HepG2 (cell line): ENCODE data around the gene TMEM8B. TPM values are rescaled to one million over a fixed set of nuclear protein-coding genes. Genes with fewer than 3 reads are reported as not detected.

Source experiments
- CHCHD3 ChIP-seq: sonication (generic); formaldehyde crosslinking; IDR thresholded peaks from 2 replicates; pipeline ENCODE4 v1.8.0; 2022; ENCODE audit warnings: mild to moderate bottlenecking, missing genetic modification reagents, moderate library complexity
- FOSL1 ChIP-seq: sonication (generic); formaldehyde crosslinking; IDR thresholded peaks from 2 replicates; pipeline ENCODE4 v1.9.0; 2021; ENCODE audit warnings: missing genetic modification reagents, borderline replicate concordance
- RBFOX2 ChIP-seq: fragments of 200-400 bp; formaldehyde crosslinking; IDR thresholded peaks from 2 replicates; pipeline ENCODE4 v1.6.1; 2017; ENCODE audit warnings: low read depth, mild to moderate bottlenecking, low read length
- ZNF703 ChIP-seq: sonication (generic); formaldehyde crosslinking; IDR thresholded peaks from 2 replicates; pipeline ENCODE4 v1.5.1; 2020; ENCODE audit warnings: missing genetic modification reagents, mild to moderate bottlenecking, moderate library complexity, borderline replicate concordance
- polyA plus RNA-seq, 8 experiments: library from polyadenylated mRNA; depleted of rRNA in 3 of 8; stranded (reverse) in 7 of 8; unstranded in 1 of 8; fragments of >200 nt; fragmentation: Illumina TruSeq in 4 of 8; extraction: Trizol in 4 of 8; gene quantifications; 2 replicates each; pipeline versions ENCODE4 v1.2.1 to v1.2.3, GENCODE V29; 2011 to 2016; ENCODE audit warnings: low read depth in 4 of 8, missing spikeins in 1 of 8, mixed read lengths in 1 of 8; ENCODE audit not compliant: insufficient read depth in 1 of 8
- total RNA-seq, 5 experiments: library from RNA; depleted of rRNA; stranded (reverse); fragments of >200 nt; fragmentation: Illumina TruSeq; extraction: Trizol; gene quantifications; 2 replicates each; pipeline ENCODE4 v1.2.3, GENCODE V29; 2016; ENCODE audit warnings: low read depth in 1 of 5
- TF ChIP-seq, protein P1 (sequence below): sonication (generic); formaldehyde crosslinking; IDR thresholded peaks from 2 replicates; pipeline ENCODE4 v1.8.0; 2022; ENCODE audit warnings: low read depth, missing genetic modification reagents
- TF ChIP-seq, protein P2 (sequence below): sonication (generic); formaldehyde crosslinking; IDR thresholded peaks from 2 replicates; pipeline ENCODE4 v1.5.1; 2020; ENCODE audit warnings: mild to moderate bottlenecking, missing genetic modification reagents, borderline replicate concordance
- TF ChIP-seq, protein P3 (sequence below): sonication (generic); formaldehyde crosslinking; IDR thresholded peaks from 2 replicates; pipeline ENCODE4 v1.4.0; 2020; ENCODE audit warnings: mild to moderate bottlenecking, missing genetic modification reagents
- TF ChIP-seq, protein P4 (sequence below): sonication (generic); formaldehyde crosslinking; conservative IDR thresholded peaks from 2 replicates; pipeline ENCODE4 v1.8.0; 2022; ENCODE audit warnings: mild to moderate bottlenecking, moderate library complexity, missing genetic modification reagents
- TF ChIP-seq, protein P5 (sequence below): sonication (generic); formaldehyde crosslinking; IDR thresholded peaks from 2 replicates; pipeline ENCODE4 v1.4.0; 2020; ENCODE audit warnings: mild to moderate bottlenecking, missing genetic modification reagents

Gene TMEM8B
- total and polyA plus RNA-seq, 2 of the 13 experiments (the other 11 are each of a cell fraction or from before 2014, with no cell fraction given) = 2.1 to 2.7 TPM

DNA sequence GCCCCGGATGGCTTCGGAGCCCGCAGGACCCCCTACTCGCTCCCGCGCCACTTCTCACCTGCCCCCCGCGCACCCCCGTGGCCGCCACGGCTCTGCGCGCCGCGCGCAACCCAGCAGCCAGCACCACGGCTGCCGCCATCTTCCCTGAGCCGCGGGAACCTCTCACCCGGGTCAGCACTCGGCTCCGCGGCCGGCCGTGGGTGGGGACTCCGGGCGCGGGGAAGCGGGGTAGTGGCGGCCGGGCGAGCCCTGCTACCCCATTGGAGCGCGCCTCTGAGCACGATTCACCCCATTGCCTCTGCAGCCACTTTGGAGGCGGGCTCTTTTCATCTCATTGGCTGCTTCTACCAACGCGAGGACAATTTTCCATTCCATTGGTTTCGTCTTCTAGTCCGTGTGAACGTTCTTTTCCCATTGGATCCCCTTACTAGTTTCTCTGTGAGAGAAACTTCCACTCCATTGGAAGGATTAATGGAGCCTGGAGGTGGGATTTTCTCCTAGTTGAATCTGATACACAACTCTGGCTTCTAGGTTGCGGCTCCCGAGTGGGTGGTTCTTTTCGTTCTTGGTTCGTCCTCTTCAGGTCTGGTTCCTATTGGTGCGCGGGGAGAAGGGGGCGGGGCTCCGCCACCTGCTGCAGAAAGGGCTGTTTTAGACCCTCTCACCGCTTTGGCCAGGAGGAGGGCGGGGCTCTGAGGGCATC lies 14.0 kb upstream of the TMEM8B start, which contains the start of gene HINT2 (continued):
- TF ChIP-seq, protein P1, sequence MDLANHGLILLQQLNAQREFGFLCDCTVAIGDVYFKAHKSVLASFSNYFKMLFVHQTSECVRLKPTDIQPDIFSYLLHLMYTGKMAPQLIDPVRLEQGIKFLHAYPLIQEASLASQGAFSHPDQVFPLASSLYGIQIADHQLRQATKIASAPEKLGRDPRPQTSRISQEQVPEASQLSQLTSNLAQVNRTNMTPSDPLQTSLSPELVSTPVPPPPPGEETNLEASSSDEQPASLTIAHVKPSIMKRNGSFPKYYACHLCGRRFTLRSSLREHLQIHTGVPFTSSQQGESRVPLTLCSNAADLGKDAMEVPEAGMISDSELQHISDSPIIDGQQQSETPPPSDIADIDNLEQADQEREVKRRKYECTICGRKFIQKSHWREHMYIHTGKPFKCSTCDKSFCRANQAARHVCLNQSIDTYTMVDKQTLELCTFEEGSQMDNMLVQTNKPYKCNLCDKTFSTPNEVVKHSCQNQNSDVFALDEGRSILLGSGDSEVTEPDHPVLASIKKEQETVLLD (CRISPR knock-in tag) = 0 out of 2 replicates have a peak, but pooled peaks have one; percentile 62
- TF ChIP-seq RBFOX2 = peak; percentile 100
- TF ChIP-seq, protein P2, sequence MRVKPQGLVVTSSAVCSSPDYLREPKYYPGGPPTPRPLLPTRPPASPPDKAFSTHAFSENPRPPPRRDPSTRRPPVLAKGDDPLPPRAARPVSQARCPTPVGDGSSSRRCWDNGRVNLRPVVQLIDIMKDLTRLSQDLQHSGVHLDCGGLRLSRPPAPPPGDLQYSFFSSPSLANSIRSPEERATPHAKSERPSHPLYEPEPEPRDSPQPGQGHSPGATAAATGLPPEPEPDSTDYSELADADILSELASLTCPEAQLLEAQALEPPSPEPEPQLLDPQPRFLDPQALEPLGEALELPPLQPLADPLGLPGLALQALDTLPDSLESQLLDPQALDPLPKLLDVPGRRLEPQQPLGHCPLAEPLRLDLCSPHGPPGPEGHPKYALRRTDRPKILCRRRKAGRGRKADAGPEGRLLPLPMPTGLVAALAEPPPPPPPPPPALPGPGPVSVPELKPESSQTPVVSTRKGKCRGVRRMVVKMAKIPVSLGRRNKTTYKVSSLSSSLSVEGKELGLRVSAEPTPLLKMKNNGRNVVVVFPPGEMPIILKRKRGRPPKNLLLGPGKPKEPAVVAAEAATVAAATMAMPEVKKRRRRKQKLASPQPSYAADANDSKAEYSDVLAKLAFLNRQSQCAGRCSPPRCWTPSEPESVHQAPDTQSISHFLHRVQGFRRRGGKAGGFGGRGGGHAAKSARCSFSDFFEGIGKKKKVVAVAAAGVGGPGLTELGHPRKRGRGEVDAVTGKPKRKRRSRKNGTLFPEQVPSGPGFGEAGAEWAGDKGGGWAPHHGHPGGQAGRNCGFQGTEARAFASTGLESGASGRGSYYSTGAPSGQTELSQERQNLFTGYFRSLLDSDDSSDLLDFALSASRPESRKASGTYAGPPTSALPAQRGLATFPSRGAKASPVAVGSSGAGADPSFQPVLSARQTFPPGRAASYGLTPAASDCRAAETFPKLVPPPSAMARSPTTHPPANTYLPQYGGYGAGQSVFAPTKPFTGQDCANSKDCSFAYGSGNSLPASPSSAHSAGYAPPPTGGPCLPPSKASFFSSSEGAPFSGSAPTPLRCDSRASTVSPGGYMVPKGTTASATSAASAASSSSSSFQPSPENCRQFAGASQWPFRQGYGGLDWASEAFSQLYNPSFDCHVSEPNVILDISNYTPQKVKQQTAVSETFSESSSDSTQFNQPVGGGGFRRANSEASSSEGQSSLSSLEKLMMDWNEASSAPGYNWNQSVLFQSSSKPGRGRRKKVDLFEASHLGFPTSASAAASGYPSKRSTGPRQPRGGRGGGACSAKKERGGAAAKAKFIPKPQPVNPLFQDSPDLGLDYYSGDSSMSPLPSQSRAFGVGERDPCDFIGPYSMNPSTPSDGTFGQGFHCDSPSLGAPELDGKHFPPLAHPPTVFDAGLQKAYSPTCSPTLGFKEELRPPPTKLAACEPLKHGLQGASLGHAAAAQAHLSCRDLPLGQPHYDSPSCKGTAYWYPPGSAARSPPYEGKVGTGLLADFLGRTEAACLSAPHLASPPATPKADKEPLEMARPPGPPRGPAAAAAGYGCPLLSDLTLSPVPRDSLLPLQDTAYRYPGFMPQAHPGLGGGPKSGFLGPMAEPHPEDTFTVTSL = no peak
- TF ChIP-seq, protein P3, sequence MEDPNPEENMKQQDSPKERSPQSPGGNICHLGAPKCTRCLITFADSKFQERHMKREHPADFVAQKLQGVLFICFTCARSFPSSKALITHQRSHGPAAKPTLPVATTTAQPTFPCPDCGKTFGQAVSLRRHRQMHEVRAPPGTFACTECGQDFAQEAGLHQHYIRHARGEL (CRISPR knock-in tag) = no peak
- no peak for TF ChIP-seq FOSL1
- TF ChIP-seq CHCHD3 (CRISPR knock-in tag) = no peak
- TF ChIP-seq, protein P4, sequence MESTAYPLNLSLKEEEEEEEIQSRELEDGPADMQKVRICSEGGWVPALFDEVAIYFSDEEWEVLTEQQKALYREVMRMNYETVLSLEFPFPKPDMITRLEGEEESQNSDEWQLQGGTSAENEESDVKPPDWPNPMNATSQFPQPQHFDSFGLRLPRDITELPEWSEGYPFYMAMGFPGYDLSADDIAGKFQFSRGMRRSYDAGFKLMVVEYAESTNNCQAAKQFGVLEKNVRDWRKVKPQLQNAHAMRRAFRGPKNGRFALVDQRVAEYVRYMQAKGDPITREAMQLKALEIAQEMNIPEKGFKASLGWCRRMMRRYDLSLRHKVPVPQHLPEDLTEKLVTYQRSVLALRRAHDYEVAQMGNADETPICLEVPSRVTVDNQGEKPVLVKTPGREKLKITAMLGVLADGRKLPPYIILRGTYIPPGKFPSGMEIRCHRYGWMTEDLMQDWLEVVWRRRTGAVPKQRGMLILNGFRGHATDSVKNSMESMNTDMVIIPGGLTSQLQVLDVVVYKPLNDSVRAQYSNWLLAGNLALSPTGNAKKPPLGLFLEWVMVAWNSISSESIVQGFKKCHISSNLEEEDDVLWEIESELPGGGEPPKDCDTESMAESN (CRISPR knock-in tag) = no peak; the same call in 1 of the 2 replicates
- no peak; the same call in 1 of the 2 replicates for TF ChIP-seq ZNF703
- TF ChIP-seq, protein P5, sequence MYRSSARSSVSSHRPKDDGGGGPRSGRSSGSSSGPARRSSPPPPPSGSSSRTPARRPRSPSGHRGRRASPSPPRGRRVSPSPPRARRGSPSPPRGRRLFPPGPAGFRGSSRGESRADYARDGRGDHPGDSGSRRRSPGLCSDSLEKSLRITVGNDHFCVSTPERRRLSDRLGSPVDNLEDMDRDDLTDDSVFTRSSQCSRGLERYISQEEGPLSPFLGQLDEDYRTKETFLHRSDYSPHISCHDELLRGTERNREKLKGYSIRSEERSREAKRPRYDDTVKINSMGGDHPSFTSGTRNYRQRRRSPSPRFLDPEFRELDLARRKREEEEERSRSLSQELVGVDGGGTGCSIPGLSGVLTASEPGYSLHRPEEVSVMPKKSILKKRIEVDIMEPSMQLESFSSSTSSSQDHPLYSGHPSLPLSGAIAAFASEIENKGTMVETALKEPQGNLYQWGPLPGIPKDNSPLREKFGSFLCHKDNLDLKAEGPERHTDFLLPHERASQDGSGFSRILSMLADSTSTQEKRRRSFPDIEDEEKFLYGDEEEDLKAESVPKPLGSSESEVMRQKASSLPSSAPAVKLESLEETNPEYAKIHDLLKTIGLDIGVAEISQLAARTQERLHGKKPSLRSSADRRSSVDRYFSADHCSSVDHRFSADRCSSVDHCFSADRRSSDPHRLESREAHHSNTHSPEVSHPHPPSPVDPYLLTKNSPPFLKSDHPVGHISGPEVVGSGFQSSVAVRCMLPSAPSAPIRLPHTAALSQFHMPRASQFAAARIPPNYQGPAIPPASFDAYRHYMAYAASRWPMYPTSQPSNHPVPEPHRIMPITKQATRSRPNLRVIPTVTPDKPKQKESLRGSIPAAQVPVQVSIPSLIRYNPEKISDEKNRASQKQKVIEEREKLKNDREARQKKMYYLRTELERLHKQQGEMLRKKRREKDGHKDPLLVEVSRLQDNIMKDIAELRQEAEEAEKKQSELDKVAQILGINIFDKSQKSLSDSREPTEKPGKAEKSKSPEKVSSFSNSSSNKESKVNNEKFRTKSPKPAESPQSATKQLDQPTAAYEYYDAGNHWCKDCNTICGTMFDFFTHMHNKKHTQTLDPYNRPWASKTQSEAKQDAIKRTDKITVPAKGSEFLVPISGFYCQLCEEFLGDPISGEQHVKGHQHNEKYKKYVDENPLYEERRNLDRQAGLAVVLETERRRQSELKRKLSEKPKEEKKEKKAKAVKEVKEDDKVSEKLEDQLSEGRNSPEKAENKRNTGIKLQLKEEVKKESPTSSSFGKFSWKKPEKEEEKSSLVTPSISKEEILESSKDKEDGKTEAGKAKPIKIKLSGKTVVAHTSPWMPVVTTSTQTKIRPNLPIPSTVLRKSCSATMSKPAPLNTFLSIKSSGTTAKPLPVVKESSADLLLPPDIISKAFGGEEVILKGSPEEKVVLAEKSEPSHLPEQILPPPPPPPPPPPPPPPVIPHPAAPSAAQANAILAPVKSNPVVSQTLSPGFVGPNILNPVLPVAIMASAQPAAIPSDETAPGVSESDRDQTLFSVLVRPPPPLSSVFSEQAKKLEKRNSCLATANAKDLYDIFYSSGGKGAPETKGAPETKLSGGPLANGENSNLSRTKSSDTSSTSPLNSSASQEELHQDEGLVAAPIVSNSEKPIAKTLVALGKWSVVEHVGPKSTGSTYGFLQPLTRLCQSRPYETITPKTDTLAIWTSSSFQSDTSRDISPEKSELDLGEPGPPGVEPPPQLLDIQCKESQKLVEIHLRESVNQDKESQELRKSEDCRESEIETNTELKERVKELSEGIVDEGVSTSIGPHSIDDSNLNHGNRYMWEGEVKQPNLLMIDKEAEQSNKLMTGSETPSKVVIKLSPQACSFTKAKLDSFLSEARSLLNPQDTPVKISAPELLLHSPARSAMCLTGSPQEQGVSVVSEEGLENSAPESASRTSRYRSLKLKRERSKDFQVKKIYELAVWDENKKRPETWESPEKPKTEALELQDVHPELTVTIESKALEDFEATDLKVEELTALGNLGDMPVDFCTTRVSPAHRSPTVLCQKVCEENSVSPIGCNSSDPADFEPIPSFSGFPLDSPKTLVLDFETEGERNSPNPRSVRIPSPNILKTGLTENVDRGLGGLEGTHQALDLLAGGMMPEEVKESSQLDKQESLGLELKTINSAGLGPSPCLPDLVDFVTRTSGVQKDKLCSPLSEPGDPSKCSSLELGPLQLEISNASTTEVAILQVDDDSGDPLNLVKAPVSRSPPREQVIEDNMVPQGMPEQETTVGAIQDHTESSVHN (CRISPR knock-in tag) = 0 out of 2 replicates have a peak, but pooled peaks have one; percentile 8
